ENCODE measurements around the gene REXO1.
"Not testable (repeated sequence)": the region's sequence is repeated elsewhere in the genome, so short reads cannot be mapped to it uniquely, and the experiment has no call there.

The REXO1 gene

GRCh38 chr19:1884719-1885334 lies 36.5 kb upstream of the REXO1 start:
- peak overlapping the region; percentile 90 for H3K4me3 ChIP-seq (ENCODE audit: low read depth, low read length)
- in situ Hi-C loops (cut with HindIII; ENCODE audit: low sequenced_read_pairs), result no loop called here
- no peak for DNase-seq (ENCODE audit: low read depth, low spot score)
- no peak for TF ChIP-seq CTCF (IDR thresholded peaks at IDR 0.05; ENCODE audit: low read depth, low read length)

GRCh38 chr19:1884291-1884718 lies 36.0 kb upstream of the REXO1 start:
- DNase-seq (ENCODE audit: low read depth, low spot score), result no peak
- H3K4me3 ChIP-seq (ENCODE audit: low read depth, low read length), result peak overlapping the region; percentile 90
- no peak for TF ChIP-seq CTCF (IDR thresholded peaks at IDR 0.05; ENCODE audit: low read depth, low read length)
- in situ Hi-C loops (cut with HindIII; ENCODE audit: low sequenced_read_pairs), result no loop called here

- in situ Hi-C loops (cut with HindIII; ENCODE audit: low sequenced_read_pairs), result no loop called here
- no peak for TF ChIP-seq CTCF (IDR thresholded peaks at IDR 0.05; ENCODE audit: low read depth, low read length)
- DNase-seq (ENCODE audit: low read depth, low spot score), result no peak
- peak overlapping the region; percentile 90 for H3K4me3 ChIP-seq (ENCODE audit: low read depth, low read length)
Measured at GRCh38 chr19:1883784-1884183, 35.5 kb upstream of the REXO1 start.

- in situ Hi-C loops (cut with HindIII; ENCODE audit: low sequenced_read_pairs), result no loop called here
- no peak for TF ChIP-seq CTCF (IDR thresholded peaks at IDR 0.05; ENCODE audit: low read depth, low read length)
- no peak overlapping the region for H3K4me3 ChIP-seq (ENCODE audit: low read depth, low read length)
Measured at GRCh38 chr19:1882786-1883692, 34.8 kb upstream of the REXO1 start.

GRCh38 chr19:1882089-1882785 lies 34.0 kb upstream of the REXO1 start:
- DNase-seq (ENCODE audit: low read depth, low spot score), result no peak
- in situ Hi-C loops (cut with HindIII; ENCODE audit: low sequenced_read_pairs), result no loop called here
- H3K4me3 ChIP-seq (ENCODE audit: low read depth, low read length), result no peak overlapping the region
- TF ChIP-seq CTCF (IDR thresholded peaks at IDR 0.05; ENCODE audit: low read depth, low read length), result no peak

More at GRCh38 chr19:1882786-1883692, 34.8 kb upstream of the REXO1 start:
- DNase-seq (ENCODE audit: low read depth, low spot score), result no peak

GRCh38 chr19:1881393-1882088 lies 33.3 kb upstream of the REXO1 start:
- DNase-seq (ENCODE audit: low read depth, low spot score); in situ Hi-C loops (cut with HindIII; ENCODE audit: low sequenced_read_pairs); H3K4me3 ChIP-seq (ENCODE audit: low read depth, low read length): not testable (repeated sequence)
